MCF 10A (cell line): Measurements from ENCODE around the gene STIM1. TPM values are rescaled to one million over a fixed set of nuclear protein-coding genes. Genes with fewer than 3 reads are reported as not detected.
"Not testable (repeated sequence)": the region's sequence is repeated elsewhere in the genome, so short reads cannot be mapped to it uniquely, and the experiment has no call there.

Source experiments
- BruUV-seq: library from RNA; stranded (reverse); fragments of 400-500 nt; replicated peaks from 2 replicates; lab custom pipeline; 2021; lab: Mats Ljungman, UMichigan
- CTCF ChIA-PET: fragments of 300-600 bp; sonication (Branson Sonifier 250); formaldehyde crosslinking; extraction: SDS; loops from one replicate; lab custom pipeline; 2021; ENCODE audit warnings: antibody characterized with exemption, inconsistent platforms; lab: Yijun Ruan, JAX
- POLR2A ChIA-PET: fragments of 300-600, 350-650 bp; sonication (Branson Sonifier 250); formaldehyde crosslinking; extraction: SDS; loops from one replicate; lab custom pipeline; 2020; ENCODE audit warnings: antibody characterized with exemption, inconsistent platforms; lab: Yijun Ruan, JAX
- DNase-seq: peaks from one replicate; pipeline ENCODE4 v3.0.0-alpha.2; 2018; ENCODE audit not compliant: unreplicated experiment
- H3K27ac Mint-ChIP-seq: one replicate; pipeline ENCODE4 v1.8.0; 2022; ENCODE audit warnings: mild to moderate bottlenecking, low read depth, mixed read lengths; ENCODE audit not compliant: unreplicated experiment
- H3K27me3 Mint-ChIP-seq: one replicate; pipeline ENCODE4 v1.8.0; 2022; ENCODE audit warnings: mixed read lengths; ENCODE audit not compliant: insufficient read depth, unreplicated experiment
- H3K36me3 Mint-ChIP-seq: one replicate; pipeline ENCODE4 v1.8.0; 2022; ENCODE audit warnings: mild to moderate bottlenecking, moderate library complexity, mixed read lengths; ENCODE audit not compliant: insufficient read depth, unreplicated experiment
- H3K4me1 Mint-ChIP-seq: one replicate; pipeline ENCODE4 v1.8.0; 2022; ENCODE audit warnings: mixed read lengths; ENCODE audit not compliant: insufficient read depth, unreplicated experiment
- H3K4me3 Mint-ChIP-seq: one replicate; pipeline ENCODE4 v1.8.0; 2022; ENCODE audit warnings: mild to moderate bottlenecking, moderate library complexity, mixed read lengths; ENCODE audit not compliant: unreplicated experiment
- H3K9me3 Mint-ChIP-seq: one replicate; pipeline ENCODE4 v1.8.0; 2022; ENCODE audit warnings: mixed read lengths; ENCODE audit not compliant: unreplicated experiment
- intact Hi-C: fragments of 100-400 bp; cut with micrococcal nuclease; formaldehyde crosslinking; loops from 2 replicates; pipeline ENCODE4 v1.14.1; 2022
- total RNA-seq: library from RNA; stranded (reverse); gene quantifications from 2 replicates; pipeline ENCODE4 v1.2.3, GENCODE V29; 2022
- TF ChIP-seq, protein P1 (sequence below): fragments of 200-600 bp; IDR thresholded peaks from one replicate; pipeline ENCODE4 v1.8.0; 2022; ENCODE audit warnings: antibody characterized with exemption, mild to moderate bottlenecking; ENCODE audit not compliant: unreplicated experiment

Gene STIM1
- total RNA-seq, 1 experiment from 2014 or later, result 41.2 TPM

DNA sequence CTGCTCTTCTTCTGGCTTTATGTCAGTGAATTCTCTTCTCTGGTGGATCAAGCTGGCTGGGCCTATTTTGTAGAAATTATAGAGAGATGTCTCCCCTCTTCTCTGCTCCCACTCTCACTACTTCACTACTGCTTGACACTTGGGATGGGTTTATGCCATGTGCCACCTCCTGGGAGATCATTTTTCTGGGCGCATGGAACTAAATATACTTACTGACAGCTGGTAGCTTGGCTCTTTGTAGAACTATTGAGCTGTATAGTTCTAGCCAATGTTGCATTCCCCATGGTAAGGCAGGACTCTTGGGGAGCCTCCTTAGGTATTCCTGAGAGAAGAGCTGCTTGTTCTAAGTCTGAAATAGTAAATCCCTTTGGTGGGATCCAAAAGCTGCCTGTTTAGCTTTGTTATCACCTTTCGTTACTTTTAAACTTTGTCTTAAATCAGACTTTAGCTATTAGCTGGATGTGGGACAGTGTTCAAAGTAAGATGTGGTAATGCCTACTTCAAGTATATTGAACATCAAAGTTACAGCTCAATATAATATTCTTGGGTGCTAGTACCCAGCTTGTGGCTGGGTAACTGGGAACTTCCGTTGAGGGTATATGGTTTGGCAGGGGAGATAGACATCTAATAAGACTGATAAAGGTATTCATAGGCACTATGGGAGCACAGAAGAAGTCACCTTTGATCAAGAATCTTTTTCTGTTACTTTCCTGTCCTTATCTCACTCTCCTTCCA, 151.6 kb downstream of the STIM1 start:
- H3K27ac Mint-ChIP-seq, result no peak overlapping the region
- no peaks in the 10 kb centered on the region for H3K36me3 Mint-ChIP-seq
- no peaks in the 10 kb centered on the region for H3K4me1 Mint-ChIP-seq
- DNase-seq, result no peak
- no peaks in the 10 kb centered on the region for H3K27me3 Mint-ChIP-seq
- H3K4me3 Mint-ChIP-seq, result no peak overlapping the region
- H3K9me3 Mint-ChIP-seq, result no peaks in the 10 kb centered on the region
- TF ChIP-seq, protein P1, sequence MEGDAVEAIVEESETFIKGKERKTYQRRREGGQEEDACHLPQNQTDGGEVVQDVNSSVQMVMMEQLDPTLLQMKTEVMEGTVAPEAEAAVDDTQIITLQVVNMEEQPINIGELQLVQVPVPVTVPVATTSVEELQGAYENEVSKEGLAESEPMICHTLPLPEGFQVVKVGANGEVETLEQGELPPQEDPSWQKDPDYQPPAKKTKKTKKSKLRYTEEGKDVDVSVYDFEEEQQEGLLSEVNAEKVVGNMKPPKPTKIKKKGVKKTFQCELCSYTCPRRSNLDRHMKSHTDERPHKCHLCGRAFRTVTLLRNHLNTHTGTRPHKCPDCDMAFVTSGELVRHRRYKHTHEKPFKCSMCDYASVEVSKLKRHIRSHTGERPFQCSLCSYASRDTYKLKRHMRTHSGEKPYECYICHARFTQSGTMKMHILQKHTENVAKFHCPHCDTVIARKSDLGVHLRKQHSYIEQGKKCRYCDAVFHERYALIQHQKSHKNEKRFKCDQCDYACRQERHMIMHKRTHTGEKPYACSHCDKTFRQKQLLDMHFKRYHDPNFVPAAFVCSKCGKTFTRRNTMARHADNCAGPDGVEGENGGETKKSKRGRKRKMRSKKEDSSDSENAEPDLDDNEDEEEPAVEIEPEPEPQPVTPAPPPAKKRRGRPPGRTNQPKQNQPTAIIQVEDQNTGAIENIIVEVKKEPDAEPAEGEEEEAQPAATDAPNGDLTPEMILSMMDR, result no peak
- CTCF ChIA-PET, result interaction anchor here (0.6 to 1.1 kb wide), 4 partner anchors 11 to 153 kb away, joined by 3 to 4 read pairs (median 4); no protein-coding TSS in a partner anchor
- no TSS peak for BruUV-seq
- POLR2A ChIA-PET, result no interaction called here
- intact Hi-C loops, result no loop called here

DNA sequence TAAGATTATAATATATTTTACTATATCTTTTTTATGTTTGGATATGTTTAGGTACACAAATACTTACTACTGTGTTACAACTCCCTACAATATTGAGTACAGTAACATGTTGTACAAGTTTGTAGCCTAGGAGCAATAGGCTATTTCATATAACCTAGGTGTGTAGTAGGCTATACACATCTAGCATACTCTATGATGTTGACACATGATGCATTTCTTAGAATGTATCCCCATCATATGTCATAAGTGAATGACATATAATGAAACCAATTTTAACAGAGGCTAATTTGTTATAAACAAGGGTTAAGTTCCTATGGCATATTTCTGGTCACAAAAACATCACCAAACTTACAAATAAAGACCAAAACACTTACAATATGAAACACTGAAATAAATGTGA, 152.7 kb downstream of the STIM1 start:
- no peak overlapping the region for H3K27ac Mint-ChIP-seq
- no TSS peak for BruUV-seq

DNA sequence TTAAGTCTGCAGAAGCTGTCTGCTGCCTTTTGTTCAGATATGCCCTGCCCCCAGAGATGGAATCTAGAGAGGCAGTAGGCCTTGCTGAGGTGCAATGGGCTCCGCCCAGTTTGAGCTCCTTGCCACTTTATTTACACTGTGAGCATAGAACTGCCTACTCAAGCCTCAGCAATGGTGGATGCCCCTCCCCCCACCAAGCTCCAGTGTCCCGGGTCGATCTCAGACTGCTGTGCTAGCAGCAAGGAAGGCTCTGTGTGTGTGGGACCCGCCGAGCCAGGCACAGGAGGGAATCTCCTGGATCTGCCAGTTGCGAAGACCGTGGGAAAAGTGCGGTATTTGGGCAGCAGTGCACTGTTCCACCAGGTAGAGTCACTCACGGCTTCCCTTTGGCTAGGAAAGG, 161.1 kb downstream of the STIM1 start:
- H3K36me3 Mint-ChIP-seq, BruUV-seq, H3K4me3 Mint-ChIP-seq, H3K27me3 Mint-ChIP-seq, H3K9me3 Mint-ChIP-seq, DNase-seq, H3K27ac Mint-ChIP-seq, H3K4me1 Mint-ChIP-seq, intact Hi-C loops: not testable (repeated sequence)
- CTCF ChIA-PET, result interaction anchor here (0.6 to 1.6 kb wide), 3 partner anchors 25 to 167 kb away, joined by 3 to 5 read pairs (median 4); no protein-coding TSS in a partner anchor
- POLR2A ChIA-PET, result interaction anchor here (1.1 kb wide), 2 partner anchors 14 to 27 kb away, joined by 3 read pairs; no protein-coding TSS in a partner anchor

More for the DNA sequence above, 152.7 kb downstream of the STIM1 start:
- Mint-ChIP-seq H3K4me3 (no peak overlapping the region), H3K36me3 (no peaks in the 10 kb centered on the region), H3K4me1 (no peaks in the 10 kb centered on the region), H3K27me3 (no peaks in the 10 kb centered on the region), H3K9me3 (no peaks in the 10 kb centered on the region)
- ChIA-PET POLR2A (interaction anchor here (1.1 kb wide), 1 partner anchor 13 kb away, joined by 3 read pairs; no protein-coding TSS in a partner anchor), CTCF (interaction anchor here (1.4 kb wide), 1 partner anchor 153 kb away, joined by 6 read pairs; the partner anchor contains the start of gene STIM1)
- intact Hi-C loops, result no loop called here
- TF ChIP-seq, protein P1, result no peak
- no peak for DNase-seq

DNA sequence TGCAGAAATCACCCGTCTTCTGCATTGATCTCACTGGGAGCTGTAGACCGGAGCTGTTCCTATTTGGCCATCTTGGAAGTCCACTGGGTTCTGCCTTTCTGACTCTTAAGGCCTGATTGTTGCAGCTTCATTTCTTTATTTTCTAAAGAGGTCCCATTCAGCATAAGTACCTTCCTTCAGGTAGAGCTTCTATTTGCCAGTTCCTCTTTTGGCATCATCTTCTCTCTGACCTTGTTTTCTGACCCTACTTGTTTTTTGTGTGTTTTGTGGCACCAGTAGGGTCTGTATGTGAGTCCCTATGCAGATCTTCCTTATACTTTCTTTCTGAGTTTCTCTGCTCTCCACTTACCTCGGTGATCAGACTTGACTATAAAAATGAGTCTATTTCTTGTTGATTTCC, 161.7 kb downstream of the STIM1 start:
- H3K9me3 Mint-ChIP-seq, result no peaks in the 10 kb centered on the region
- CTCF ChIA-PET, result interaction anchor here (0.6 to 1.6 kb wide), 3 partner anchors 24 to 167 kb away, joined by 3 to 5 read pairs (median 4); no protein-coding TSS in a partner anchor

More for the DNA sequence above, 161.7 kb downstream of the STIM1 start:
- TF ChIP-seq, protein P1, result no peak
- Mint-ChIP-seq H3K36me3 (peaks cover 5% of the 10 kb centered on the region), H3K4me1 (no peaks in the 10 kb centered on the region), H3K27ac (no peak overlapping the region), H3K4me3 (no peak overlapping the region), H3K27me3 (no peaks in the 10 kb centered on the region)
- intact Hi-C loops, result no loop called here
- POLR2A ChIA-PET, result interaction anchor here (1.1 kb wide), 1 partner anchor 27 kb away, joined by 3 read pairs; no protein-coding TSS in a partner anchor
- no peak for DNase-seq
- BruUV-seq, result no TSS peak
